NCI-H2029 treated with DMSO at 0.1 percent for 48 hours (cell line): ENCODE measurements around the gene ZFHX3.

Experiments used
- DNase-seq: peaks from one replicate; lab custom pipeline; 2025; lab: John Stamatoyannopoulos, UW

ZFHX3 gene

DNA sequence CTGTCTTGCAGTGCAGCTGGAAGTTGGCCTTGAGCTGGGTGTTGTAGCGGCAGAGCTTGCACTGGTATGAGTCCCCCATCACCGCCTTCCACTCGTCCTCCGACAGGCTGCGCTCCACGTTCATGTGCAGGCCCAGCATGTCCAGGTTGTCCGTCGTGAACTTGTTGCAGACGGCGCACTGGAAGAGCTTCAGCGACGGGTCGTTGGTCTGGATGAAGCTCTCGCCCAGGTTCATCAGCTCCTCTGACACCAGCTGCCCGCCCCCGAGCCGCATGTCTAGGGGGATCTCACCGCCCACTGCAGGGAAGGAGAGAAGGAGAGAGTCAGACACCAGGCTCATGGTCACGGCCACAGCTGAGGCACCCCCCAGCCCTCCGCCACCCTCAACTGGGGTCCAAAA lies 97.3 kb downstream of the ZFHX3 start:
- no peak for DNase-seq

DNA sequence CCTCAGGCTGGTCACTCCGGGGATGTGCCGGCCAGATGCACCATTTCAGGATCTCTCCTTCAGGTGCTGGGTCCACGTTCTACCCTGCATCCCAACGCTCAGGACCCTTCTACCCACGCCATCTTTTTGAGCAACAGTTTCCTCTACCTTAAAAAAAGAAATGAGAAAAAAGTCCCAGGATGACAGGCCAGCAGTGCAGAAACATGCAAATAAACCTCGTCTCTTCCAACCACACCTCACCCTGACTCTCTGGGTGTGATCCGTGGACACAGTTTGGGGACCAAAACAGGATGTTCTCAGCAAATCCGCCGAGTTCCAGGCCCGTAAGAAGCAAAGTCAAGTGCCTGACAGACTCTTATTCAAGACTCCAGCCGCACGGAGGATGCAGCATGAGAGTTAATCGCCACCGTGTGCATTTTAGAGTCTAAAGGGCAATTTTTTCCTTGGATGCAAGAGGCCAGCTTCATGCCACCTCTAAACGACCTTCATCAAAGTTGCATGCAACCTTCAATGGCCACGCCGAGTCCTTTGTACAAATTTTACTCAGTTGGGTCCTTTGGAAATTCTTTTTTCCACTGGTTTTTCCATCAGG lies 99.6 kb downstream of the ZFHX3 start:
- DNase-seq = no peak

DNA sequence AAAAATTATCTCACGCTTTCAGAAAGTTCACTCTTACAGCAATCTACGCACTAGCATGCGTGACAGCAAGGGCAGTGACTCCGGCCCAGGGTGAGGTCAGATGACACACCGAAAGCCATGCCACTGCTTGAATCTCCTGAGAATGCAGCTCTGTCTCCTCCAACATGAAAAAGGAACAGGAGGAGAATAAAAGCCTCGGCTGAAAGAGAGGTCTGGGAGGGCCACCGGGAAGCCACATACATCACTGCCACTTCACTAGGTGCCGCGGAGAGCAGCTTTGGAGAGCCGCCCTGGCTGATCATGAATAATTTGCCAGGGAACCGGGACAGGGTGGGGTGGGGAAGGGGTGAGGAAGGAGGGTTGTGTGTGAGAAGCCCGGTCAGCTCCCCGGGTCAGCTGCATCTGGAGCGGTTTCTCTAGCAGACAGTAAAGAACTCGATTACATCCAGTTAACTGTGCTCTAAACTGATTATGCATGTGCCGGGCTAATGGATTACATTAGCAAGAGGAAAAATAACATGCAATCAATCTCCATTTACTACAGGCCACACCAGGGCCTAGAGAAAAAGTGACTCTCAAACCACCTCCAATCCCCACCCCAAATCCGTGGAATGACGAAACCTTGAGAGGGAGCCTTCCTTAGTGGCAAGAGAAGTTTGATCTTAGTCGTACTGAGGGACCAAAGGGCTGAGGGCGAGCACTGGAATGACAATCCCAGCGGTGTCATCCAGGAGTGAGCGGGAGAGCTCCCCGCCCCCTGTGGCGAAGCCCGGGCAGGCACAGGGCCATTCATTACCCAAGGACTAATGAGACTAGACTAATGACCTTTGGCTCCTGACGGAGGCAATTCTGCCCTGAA lies 100.3 kb downstream of the ZFHX3 start:
- no peak for DNase-seq

DNA sequence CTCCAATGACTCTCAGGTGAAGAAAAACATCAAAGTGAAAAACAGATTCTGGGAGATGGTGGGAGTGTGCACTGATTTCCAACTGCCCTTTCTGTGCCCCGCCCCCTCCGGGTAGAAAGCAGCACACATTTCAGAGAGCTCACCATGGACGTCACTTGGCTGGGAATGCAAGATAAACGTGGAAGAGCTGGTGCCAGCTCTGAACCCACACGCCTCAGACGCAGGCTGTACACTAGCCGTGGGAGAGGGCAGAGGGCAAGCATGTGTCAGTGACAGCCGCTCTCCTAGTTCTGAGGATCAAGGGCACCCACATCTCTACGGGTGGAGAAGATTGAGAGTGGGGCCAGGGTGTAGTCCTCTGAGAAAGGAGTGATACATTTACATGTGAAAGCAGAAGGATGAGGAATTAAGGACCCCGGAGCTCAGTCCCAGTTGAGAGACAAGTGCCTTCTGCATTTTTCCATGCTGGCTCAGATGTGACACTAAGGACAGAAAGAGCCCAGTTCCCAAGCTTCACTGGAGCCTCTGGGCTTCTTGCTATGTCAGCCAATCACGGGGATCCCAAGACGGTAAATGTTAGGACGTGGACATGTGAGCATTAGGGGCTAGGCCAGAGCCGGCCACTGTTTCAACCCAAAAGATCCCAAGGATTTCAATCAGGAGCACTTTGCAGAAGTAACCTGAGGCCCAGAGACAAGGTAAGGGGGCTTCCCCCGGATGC lies 101.3 kb downstream of the ZFHX3 start:
- DNase-seq = no peak

DNA sequence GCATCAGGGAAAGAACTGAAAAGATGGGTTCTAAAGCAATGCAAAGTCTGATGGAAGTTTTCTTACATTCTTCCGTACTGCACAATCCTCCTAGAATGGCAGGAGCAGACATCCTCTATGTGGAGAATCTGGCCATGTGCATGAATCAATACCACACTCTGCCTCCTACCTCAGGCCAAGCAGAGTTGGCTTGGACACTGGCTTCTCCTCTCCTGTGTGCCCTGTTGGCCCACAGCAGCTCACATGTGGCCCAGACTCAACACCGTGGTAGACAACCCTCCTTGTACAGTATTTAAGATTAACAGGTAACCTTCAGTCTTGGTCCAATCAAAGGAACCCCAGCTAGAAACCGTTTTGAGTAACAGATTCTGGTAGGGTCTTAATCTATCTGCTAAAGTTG lies 101.9 kb downstream of the ZFHX3 start:
- DNase-seq = no peak

DNA sequence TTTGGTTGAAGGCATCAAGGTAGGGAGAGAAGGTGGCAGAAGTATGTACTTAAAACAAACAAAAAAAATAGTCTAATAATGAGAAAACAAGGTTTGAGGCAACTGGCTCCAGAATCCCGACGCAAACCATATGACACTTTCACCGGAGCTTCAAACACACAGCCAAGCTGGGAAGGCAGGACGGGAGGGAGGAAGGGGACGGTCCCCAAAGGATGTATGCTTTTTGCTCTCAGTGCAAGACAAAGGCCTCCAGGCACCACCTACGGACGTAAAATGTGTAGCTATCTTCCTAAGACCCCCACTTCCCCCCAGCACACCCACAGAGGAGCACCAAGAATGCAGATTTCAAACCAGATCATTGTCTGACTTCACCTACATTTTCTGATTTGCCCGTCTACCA lies 102.3 kb downstream of the ZFHX3 start:
- DNase-seq = no peak

DNA sequence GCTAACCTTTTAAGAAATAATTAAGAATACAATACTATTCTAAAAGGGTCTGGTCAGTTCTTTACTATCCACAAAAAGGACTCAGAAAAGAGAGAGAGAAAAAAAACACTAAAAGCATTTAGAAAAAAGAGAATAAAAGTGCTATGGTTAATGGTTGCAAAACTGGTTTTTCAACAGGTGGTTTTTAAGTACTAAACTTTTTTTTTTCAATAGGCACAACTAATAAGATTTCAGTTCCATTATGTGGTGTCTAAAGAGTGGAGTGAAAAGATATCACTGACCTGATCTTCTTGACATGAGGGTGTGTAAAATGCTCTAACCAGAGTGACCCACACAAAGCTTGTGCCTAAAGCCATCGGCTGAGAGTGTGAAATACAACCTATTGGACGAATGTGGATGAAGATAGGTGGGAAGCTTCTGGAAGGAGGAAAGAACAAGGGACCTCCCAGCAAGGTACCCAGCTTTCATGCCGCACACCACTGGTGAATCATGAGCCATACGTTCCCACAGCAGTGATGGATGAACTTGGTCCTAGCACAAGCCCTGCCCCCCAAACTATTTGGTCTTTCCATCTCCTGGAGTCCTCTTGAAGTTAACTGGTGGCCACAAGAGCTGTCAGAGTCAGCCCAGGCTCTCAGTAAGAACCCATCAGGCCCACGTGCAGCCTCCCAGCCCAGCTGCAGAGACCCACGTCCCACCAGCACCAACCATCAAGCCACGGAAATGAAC lies 103.0 kb downstream of the ZFHX3 start:
- DNase-seq = no peak

DNA sequence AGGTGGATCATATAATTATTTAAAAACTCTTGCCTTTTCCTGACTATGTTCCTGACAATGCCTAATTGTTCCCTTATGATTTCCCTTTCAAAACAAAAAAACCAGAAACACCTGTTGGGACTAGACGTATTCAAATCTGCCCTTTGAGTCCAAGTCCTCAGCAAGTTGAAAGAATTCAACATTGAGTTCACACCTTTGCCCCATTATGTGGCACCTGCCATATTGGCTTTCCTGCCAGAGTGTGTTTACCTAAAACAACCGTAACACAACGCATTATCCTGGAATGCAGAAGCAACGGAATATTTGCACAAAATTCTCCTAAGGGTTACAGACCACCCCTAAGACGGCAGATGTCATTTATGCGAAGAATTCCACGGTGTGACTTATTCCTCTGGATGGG lies 105.9 kb downstream of the ZFHX3 start:
- DNase-seq = no peak

DNA sequence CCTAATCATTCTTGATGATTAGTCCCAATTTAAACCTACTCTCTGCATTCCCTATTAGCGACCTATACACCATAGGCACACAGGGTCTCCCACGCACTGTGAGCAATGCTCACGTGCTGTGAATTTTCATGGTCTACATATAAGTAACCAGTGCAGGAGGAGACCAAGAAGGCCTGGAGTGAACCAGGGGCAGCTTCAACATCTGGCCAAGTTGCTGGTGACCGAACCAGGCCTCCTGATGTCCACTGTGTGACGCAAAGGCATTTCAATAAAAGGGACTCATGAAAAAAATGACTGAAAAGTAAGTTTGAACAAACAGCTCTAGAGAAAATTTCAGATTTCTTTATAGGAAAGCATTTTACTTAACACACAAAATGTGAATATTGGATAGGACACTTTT lies 107.0 kb downstream of the ZFHX3 start:
- no peak for DNase-seq

DNA sequence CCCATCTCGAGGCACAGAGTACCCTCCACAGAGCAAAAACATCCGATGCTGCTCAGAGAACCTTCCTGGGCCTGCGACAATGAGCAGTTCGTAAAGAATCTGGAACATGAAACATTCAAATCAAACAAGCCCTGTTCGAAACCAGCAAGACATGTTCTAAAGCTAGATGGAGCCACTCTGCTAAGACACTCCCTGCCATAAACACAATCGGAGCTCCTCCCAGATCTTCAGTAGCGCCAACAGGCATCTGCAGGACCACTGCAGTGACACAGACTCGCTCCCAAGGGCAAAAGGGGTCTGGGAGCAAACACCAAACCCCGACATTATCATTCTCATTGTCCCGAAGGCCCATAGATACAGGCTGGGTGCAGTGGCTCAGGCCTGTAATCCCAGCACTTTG lies 108.7 kb downstream of the ZFHX3 start:
- no peak for DNase-seq

DNA sequence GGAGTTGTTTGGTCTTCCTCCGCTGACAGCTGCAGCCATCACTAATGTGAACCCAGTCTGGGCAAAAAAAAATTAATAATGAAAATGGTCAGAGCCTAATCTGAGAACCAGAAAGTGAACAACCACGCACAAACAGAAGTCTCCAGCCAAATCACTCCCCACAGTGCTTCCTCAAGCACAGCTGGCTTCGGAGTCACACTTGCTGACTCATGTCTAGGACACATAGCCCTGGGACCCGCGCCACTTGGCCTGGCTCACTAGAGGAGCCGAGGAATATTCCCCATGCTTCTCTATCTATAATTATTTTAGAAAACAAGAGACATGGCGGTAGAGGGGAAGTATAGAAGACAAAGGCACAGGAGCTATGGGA lies 109.1 kb downstream of the ZFHX3 start:
- no peak for DNase-seq

DNA sequence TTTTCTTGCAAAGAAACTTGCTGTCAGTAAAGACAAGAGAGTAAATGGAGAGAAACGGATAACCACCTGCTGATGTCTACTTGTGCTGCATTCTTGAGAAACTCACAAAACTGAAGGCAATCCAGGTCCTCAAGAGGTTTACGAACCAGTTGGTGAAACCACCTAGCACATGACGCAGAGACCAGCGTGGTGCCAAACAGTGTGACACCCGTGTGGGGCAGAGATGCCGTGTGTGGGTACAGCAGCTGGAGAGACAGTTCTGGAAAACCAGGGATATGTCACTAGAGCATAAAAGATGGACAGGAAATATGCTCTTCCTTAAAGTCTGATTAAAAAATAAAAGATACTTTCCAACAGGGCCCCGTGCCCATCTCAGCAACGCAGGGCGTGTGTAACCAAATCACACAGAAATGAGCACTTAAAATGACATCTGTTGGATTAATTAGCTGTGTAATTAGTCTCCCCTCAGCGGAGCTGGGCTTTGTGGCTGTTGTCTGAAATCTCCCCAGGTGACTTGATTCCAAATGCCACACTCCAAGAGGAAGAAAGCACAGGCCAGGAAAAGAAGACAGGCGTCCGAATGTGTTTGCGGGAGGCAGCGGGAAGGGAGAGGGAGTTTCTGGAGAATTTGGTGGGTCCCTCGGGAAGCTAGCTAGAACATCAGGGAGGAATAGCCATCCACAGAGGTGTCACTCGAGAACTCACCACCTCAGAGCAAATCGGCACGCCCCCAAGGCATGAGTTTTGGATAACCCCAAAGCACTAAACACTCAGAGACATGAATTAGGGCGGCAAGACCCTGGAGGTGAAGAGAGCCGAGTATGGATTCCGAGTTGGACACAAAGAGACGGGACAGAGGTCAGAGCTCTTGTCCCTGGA lies 109.8 kb downstream of the ZFHX3 start:
- no peak for DNase-seq

DNA sequence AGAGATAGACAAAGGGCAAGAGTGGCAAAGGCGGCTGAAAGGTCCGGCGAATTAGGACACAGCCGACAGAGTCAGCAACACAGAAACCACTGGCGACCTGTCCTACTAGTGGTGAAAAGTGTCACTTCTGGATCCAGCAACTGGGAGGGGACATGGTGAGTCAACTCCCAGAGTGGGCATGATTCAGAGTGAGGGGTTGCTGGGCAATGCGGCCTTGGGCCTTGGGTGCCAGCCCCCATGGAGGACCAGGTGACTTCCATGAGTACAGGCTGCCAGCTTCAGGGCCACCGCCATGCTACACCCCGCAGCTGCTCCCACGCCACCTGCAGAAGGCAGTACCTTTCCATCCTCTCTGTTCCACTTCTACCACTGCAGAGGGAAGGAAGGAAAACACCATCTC lies 110.6 kb downstream of the ZFHX3 start:
- no peak for DNase-seq

DNA sequence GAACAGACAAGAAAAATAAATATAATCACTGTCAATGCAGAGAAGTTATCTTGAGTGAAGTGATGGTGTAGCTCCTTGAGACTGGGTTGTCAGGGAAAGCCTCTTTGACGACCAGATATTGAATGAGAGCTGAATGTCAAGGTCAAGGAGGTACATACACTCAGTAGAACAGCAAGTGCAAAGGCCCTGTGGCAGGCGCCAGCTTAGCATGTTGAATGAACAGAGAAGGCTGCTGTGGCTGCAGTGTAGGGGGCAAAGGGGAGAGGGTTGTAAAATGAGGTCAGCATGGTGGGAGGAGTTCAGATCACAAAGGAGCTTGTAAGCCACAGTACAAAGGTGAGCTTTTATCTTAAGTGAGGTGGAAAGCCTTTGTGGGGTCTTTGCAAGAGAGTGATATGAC lies 111.5 kb downstream of the ZFHX3 start:
- no peak for DNase-seq

DNA sequence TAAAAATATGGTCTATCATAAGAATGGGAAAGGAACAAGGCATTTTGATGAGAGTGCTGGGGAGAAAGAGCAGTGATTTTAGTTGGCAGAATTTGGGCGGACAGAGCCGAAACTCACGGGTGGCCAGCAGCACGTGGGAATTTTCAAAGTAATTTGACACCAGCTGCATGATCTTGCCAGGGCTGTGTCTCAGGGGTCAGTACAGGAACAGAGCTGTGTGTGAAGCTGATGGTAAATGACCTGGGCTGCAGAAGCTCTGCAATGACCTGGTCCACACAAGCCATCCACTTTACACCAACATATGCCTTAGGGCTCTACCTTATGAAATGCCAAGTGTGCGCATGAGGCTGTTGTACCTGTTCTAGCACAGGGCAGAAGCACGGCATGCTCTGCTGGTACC lies 112.0 kb downstream of the ZFHX3 start:
- no peak for DNase-seq

DNA sequence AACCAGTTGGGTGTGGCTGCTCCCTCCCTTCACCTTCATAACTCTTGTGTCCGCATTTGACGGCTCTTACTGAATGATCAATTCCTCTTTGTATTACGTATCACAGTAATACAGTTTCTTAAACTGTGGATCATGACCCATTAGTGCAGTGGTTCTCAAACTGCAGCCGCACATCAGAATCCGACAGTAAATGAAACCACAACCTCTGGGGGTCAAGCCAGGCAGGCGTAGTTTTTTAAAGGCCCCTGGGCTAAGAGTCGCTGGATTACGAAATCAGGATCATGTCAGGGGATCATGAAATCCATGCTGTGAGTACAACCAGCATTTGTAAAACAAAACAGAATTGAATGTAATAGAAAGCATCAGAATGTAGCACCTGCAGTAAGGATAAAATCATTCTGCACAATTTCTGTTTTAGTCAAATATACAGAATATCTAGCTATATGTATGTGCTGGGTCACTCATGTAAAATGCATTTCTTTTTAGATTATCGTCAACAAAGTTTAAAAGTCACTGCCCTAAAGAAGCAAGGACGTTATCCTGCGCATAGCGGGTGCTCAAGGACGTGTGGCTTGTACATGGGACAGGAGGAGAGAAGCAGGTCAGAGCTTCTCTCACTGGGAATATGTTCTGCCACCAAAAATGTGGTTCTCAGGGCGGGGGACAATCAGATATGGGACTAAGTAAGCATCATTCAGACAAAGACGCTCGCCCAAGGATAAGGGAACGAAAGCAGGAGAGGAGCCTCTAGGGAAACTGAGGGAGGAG lies 113.1 kb downstream of the ZFHX3 start:
- DNase-seq = no peak

DNA sequence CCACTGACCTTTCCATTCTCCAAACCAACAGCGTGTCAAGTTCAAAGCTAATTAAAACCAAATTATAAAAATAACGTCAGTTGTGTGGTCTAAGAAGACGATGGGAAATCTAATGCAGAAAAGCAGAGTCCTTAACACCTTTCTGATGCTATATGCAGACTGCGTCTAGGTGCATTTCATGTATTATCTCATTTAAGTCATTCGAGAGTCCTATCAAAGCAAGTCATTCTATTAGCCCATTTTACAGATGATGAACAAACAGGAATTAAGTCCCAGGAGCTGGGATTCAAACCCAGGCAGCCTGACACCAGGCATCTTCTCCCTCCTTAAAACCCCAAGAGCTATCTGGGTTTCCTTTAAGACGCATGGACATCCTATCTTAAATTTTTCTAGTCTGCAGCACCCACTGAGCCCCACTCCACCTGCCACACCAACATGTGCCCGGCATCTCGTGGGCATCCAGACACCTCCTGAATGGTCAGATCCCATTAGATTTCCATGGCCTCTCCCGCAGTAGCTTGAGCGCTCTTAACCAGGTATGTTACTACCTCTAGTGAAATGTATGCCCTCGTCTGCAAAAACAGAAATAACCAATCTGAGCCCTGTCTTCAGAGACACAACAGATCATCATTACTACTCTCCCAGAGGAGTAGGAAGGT lies 115.1 kb downstream of the ZFHX3 start:
- DNase-seq = no peak

DNA sequence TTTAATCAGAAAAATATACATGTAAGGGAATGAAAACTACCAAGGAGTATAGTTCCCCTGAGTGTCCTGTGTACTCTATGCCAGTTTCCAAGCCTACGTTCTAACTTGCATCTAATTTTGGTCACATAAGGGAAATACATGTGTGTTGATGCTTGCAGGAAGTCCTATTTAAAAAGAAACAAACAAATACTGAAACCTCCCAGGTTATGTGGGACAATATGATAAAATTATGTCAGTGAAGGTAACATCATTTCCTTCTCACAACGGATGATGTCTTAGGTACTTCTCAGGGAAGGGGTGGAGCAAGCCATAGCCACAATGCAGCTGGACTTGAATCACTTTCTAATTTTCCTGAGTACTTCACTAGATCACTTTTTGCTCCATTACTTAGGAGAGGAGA lies 115.9 kb downstream of the ZFHX3 start:
- no peak for DNase-seq

DNA sequence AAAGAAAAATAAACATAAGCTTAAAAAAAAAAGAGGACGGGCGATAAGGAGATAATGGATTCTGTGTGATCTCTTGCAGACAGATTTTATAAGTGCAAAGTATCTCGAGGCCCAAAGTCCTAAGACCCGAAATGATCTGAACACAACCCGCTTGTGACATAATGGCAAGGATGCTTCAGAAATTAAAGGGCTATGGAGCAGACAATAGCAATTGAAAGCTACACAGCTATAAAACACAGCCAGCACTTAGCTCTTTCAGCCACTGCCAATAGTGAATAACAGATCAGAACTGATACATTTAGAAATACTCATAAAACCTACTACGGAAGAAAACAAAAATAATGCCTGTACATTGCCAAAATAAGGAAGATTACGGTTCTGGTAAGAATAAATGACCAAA lies 117.5 kb downstream of the ZFHX3 start:
- DNase-seq = no peak
